Ramos (cell line): ENCODE measurements around the gene SEC31A.

Experiments used
- in situ Hi-C: fragments of 300-500 bp; cut with MboI; formaldehyde crosslinking; loops from one replicate; pipeline ENCODE4 v1.14.3; 2022; ENCODE audit warnings: low sequenced_read_pairs; ENCODE audit not compliant: unreplicated experiment

SEC31A gene

DNA sequence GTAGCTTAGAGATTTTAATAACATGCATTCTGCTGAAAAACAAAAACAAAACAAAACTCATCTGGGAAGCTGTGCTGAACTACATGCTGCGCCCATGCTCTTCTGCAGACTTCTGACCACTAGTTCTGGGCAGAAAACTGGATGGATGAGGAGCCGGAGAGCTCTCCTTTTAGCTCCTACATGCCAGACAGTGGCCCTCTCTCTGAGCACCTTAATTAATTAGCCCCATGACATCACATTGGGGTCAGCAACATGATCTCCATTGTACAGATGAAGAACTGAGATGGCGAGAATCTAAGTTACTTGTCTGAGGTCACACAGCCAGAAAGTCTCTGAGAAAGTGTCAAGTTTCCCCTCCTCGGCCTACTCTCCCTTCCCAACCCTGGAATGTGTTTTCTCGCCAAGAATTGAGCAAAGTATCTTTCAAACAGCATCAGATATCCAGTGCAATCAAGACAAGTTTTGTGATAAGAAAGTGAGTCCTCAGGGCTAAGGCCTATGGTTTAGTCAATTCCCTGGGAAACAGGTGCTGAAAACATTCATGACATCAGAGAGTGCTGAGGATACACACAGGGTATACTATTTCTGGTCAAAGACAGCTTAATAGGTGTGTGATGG lies 113.9 kb downstream of the SEC31A start:
- in situ Hi-C loops: no loop called here

DNA sequence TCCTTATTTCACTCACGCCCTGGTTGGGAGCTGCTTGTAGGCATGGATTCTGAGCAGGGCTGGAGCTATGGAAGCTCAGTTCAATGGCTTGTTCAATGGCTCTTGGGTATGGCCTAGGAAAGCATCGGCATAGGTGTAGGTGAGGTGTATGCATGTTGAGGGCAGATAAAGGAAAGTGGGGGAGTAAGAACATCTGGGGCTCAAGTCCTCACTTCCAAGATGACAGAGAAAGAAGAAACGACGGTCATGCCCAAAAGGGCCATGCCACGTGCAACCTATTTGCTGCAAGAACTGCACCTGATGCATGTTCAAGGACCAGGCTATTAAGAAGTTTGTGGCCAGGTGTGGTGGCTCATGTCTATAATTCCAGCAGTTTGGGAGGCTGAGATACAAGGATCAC lies 115.7 kb downstream of the SEC31A start:
- in situ Hi-C loops: no loop called here

- in situ Hi-C loops: no loop called here
Observed at GRCh38 chr4:82774711-82775171, 116.2 kb downstream of the SEC31A start.

- in situ Hi-C loops: no loop called here
Observed at GRCh38 chr4:82773057-82773456, 117.9 kb downstream of the SEC31A start.

DNA sequence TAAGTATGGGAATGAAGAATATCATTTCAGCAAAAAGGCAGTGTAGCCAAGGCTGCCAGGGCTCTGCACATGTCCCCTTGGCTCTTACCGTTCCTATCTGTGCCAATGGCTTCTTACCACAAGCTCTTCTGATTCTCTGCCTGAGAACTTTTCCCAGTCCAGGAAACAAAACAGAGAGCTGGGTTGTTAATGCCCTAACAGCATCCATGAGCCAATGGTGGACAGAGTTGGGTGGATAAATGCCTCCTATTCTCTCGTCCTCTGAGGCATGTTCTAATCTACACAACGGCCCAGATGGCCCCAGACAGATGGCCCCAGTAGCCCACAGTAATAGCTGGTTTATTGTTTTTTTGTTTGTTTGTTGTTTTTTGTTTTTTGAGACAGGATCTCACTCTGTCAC lies 120.3 kb downstream of the SEC31A start:
- in situ Hi-C loops: no loop called here
